ENCODE results near the gene C22orf31. TPM values are rescaled to one million over a fixed set of nuclear protein-coding genes. Genes with fewer than 3 reads are reported as not detected.

Gene C22orf31
- total RNA-seq, 1 experiment from 2014 or later: not detected

DNA sequence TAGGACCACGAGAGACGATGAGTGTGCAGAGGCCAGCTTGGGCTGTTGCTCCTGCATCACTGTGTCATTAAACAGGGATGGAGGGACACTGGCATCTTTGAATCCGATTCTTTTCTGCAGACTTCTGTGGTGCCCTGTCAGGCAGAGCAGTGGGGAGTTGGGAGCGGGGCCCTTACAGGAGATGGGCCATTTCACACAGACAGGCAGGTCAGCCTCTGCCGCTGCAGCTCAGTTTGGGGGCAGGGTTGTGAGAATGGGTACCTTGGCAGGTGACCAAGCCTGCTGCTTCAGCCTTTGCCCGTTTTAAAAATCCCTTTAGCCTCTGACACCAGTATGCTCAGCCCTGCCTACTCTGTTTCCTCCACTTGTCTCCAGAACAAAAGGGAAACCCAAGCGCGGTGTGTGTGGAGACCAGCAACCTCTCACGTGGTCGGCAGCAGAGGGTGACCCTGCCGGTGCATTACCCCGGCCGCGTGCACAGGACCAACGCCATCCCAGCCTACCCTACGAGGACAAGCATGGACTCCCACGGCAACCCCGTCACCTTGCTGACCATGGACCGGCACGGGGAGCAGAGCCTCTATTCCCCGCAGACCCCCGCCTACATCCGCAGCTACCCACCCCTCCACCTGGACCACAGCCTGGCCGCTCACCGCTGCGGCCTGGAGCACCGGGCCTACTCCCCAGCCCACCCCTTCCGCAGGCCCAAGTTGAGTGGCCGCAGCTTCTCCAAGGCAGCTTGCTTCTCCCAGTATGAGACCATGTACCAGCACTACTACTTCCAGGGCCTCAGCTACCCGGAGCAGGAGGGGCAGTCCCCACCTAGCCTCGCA lies 12.6 kb downstream of the C22orf31 start:
- intact Hi-C loops (cut with micrococcal nuclease): loop anchor here (10.0 kb wide), 1 partner anchor 106 kb away; no protein-coding TSS in a partner anchor
- DNase-seq (no peak), ATAC-seq (no peak)
- no peak overlapping the region for H2AFZ ChIP-seq (ENCODE audit: low read length)
- H3K4me3 ChIP-seq (ENCODE audit: low read length): no peak overlapping the region
- H3K27ac ChIP-seq (ENCODE audit: low read length): no peak overlapping the region
- H3K27me3 ChIP-seq (ENCODE audit: low read length): no peaks in the 10 kb centered on the region
- no peaks in the 10 kb centered on the region for H3K36me3 ChIP-seq (ENCODE audit: low read depth, low read length)
- ChIA-PET POLR2A (ENCODE audit: unreplicated experiment) (no interaction called here), CTCF (no interaction called here)
- BruUV-seq (replicated peaks): no TSS peak
- no peak overlapping the region for H3K9ac ChIP-seq (ENCODE audit: low read length)
- H3K4me1 ChIP-seq (ENCODE audit: insufficient read depth, low read length): peaks cover 10% of the 10 kb centered on the region
- TF ChIP-seq EZH2phosphoT487 (IDR thresholded peaks at IDR 0.05; ENCODE audit: borderline replicate concordance, low read length) (no peak), EZH2 (IDR thresholded peaks at IDR 0.05; ENCODE audit: low read length, unreplicated experiment) (no peak), CTCF (conservative IDR thresholded peaks at IDR 0.05; ENCODE audit: low read depth, low read length) (no peak)
- H3K4me2 ChIP-seq (ENCODE audit: low read length): no peak overlapping the region
- H3K9me2 ChIP-seq (replicated peaks; ENCODE audit: low read length): no peaks in the 10 kb centered on the region
- H4K20me1 ChIP-seq (ENCODE audit: low read length): no peaks in the 10 kb centered on the region
- H3K9me3 ChIP-seq (ENCODE audit: low read length): no peaks in the 10 kb centered on the region
- H3F3A ChIP-seq (ENCODE audit: low read length, unreplicated experiment): no peaks in the 10 kb centered on the region
- H3K79me2 ChIP-seq (ENCODE audit: low read length): no peaks in the 10 kb centered on the region

DNA sequence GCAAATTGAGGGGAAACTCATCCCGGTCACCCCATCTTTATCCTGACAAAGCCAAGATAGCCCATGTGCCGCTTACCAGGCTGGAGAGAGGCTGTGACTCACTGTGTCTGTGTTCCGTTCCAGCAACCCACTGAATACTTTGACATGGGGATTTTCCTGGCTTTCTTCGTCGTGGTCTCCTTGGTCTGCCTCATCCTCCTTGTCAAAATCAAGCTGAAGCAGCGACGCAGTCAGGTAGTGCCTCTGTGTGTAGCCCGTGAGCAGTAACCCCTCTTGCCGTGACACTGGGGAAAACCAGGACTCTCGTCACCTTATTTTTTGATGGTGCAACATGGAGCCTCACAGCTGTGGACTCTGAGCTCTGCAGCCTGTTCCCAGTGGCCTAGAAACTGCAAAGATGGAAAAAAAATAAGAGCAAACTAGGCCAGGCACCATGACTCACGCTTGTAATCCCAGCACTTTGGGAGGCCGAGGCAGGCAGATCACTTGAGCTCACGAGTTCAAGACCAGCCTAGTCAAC lies 16.9 kb downstream of the C22orf31 start:
- H3K4me1 ChIP-seq (ENCODE audit: insufficient read depth, low read length): peaks cover 16% of the 10 kb centered on the region
- intact Hi-C loops (cut with micrococcal nuclease): loop anchor here (5.0 to 10.0 kb wide), 3 partner anchors 110 to 447 kb away; no protein-coding TSS in a partner anchor
- POLR2A ChIA-PET (ENCODE audit: unreplicated experiment): no interaction called here
- no peak overlapping the region for H2AFZ ChIP-seq (ENCODE audit: low read length)
- no peak for TF ChIP-seq CTCF (conservative IDR thresholded peaks at IDR 0.05; ENCODE audit: low read depth, low read length)
- H3K79me2 ChIP-seq (ENCODE audit: low read length): no peaks in the 10 kb centered on the region
- ATAC-seq (peak; percentile 73), DNase-seq (no peak)
- no peaks in the 10 kb centered on the region for H3K9me2 ChIP-seq (replicated peaks; ENCODE audit: low read length)
- H3K4me3 ChIP-seq (ENCODE audit: low read length): no peak overlapping the region
- no TSS peak for BruUV-seq (replicated peaks)
- peak overlapping the region; percentile 55 for H3K4me2 ChIP-seq (ENCODE audit: low read length)
- H3K9ac ChIP-seq (ENCODE audit: low read length): no peak overlapping the region
- H3F3A ChIP-seq (ENCODE audit: low read length, unreplicated experiment): no peaks in the 10 kb centered on the region
- H3K27ac ChIP-seq (ENCODE audit: low read length): peak overlapping the region; percentile 41
- H4K20me1 ChIP-seq (ENCODE audit: low read length): no peaks in the 10 kb centered on the region
- H3K9me3 ChIP-seq (ENCODE audit: low read length): no peaks in the 10 kb centered on the region
- no peaks in the 10 kb centered on the region for H3K36me3 ChIP-seq (ENCODE audit: low read depth, low read length)
- CTCF ChIA-PET: interaction anchor here (0.7 kb wide), 2 partner anchors 14 to 216 kb away, joined by 3 to 4 read pairs; no protein-coding TSS in a partner anchor
- H3K27me3 ChIP-seq (ENCODE audit: low read length): no peaks in the 10 kb centered on the region
